HG02884 (cell line): ENCODE measurements around the gene ZSWIM1.

ENCODE experiments used
- ATAC-seq: cut with Tn5 transposase; IDR thresholded peaks from one replicate; pipeline ENCODE4 v1.9.1; 2021; ENCODE audit warnings: mild to moderate bottlenecking, moderate library complexity; ENCODE audit not compliant: unreplicated experiment

Gene ZSWIM1

DNA sequence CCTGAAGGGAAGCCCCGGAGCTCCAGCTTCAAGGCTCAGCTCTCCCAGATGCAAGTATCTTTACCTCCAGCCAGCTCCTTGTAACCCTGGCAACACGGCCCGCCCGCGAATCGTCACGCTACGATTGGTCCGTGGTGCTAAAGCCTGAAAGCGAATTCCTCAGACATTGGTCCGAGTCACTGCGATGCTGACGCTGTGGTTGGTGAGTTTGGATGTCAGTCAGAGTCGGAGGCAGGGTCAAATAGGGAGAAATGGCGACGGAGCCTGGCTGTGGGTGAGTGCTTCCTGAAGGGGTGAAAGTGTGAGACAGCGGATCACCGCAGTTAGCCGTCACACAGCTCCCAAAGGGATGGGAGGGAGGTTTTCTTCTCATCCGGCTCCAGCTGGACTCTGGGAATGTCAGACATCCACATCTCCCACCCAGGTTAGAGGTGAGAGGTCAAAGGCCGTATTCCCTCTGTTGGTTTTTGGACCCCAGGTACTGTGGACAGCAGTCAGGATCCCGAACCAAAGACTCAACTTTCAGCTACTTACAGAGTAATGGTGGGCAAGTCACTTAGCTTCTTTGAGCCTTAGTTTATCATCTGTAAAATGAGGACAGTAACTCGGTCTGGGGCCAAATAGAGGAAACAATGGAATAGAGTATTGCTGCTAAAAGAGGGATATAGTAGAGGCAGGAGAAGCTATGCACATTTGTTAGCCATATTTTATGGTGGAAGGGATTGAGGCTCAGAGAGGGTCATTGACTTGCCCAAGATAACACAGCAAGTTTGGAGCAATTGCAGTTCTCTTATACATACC, at the start of gene ZSWIM1:
TSS of gene ZSWIM1 (plus strand) at position 240 of the 801 bp plus-strand sequence. CDS start 1,366 bp downstream, outside the sequence.
- ATAC-seq, result peak; percentile 95

DNA sequence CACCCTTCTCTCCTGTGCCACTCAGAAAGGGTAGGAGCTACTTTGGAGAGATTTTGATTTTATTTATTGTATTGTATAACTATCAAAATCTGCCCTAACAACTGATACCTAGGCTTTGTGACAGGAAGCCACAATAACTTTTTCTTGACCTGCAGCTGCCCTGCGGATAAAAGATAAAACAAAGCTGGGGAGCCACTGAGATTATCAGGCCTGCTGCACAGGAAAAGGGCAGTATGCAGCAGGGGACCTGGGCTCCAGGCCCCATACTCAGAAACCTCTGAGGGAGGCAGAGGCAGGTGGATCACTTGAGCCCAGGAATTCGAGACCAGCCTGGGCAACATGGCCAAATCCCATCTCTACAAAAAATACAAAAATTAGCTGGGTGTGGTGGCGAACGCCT, 48.4 kb upstream of the ZSWIM1 start:
- ATAC-seq, result no peak

- ATAC-seq, result no peak
Observed at GRCh38 chr20:45833030-45833882, 47.8 kb upstream of the ZSWIM1 start, which contains the start of gene SNX21. Gene SNX21, plus strand, starts transcription at chr20:45833799. Its CDS starts 121 bp downstream, at chr20:45833920.

DNA sequence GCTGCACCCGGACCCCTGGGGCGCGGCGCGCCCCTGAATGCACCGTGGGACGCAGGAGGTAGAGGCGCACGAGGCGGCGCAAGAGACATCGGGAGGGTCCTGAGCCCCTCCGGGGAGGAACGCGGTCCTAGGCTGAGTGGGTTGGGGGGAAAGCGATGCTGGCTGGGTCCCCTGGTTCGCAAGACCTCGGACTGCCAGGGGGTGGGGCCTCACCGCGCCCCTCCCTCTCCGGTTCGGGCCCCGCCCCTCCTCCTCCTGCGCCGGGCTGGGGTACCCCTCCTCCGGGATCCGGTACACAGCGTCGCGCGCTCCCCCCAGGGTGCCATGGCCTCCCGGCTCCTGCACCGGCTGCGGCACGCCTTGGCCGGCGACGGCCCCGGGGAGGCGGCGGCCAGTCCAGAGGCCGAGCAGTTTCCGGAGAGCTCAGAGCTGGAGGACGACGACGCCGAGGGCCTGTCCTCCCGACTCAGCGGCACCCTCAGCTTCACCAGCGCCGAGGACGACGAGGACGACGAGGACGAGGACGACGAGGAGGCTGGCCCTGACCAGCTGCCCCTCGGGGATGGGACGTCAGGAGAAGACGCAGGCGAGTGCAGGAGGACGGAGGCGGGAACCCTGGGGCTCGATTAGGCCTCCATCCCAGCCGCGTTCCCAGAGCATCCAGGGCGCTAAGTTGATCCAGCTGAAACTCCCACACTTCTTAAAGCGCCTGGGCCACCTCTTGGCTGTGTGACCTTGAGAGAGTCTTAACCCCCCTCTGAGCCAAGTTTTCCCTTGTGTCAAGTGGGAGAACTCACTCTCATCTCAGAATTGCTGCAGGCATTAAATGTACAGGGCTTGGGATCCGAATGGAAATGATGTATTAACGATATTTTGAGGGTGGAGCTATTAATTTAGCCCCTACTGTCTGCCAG, 46.9 kb upstream of the ZSWIM1 start:
- no peak for ATAC-seq

- no peak for ATAC-seq
Observed at GRCh38 chr20:45834797-45835161, 46.2 kb upstream of the ZSWIM1 start.

- ATAC-seq, result no peak
Observed at GRCh38 chr20:45835329-45835765, 45.7 kb upstream of the ZSWIM1 start.

- no peak for ATAC-seq
Observed at GRCh38 chr20:45835825-45836224, 45.2 kb upstream of the ZSWIM1 start.

DNA sequence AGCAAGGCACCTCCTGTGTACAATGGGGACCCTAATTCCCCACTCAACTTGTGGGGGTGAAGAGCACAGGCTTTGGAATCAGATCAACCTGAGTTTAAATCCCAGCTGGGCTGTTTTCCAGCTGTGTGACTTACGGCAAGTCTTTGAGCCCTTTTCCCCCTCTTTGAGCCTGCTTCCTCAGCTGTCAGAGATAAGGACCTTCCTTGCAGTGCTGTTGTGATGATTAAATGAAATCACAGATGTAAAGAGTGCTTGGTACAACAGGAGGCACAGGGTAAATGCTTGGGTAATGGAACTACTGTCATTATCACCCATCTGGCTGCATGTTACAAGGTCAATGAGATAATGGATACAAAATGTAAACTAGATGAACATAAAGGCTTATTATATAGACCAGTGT, 44.2 kb upstream of the ZSWIM1 start:
- no peak for ATAC-seq

DNA sequence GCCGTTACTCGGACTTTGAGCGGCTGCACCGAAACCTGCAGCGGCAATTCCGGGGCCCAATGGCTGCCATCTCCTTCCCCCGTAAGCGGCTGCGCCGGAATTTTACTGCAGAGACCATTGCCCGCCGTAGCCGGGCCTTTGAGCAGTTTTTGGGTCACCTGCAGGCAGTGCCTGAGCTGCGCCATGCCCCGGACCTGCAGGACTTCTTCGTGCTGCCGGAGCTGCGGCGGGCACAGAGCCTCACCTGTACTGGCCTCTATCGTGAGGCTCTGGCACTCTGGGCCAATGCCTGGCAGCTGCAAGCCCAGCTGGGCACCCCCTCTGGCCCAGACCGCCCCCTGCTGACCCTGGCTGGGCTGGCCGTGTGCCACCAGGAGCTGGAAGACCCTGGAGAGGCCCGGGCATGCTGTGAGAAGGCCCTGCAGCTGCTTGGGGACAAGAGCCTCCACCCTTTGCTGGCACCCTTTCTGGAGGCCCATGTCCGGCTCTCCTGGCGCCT, 40.3 kb upstream of the ZSWIM1 start:
- ATAC-seq, result no peak

- ATAC-seq, result no peak
Observed at GRCh38 chr20:45841407-45842129, 39.5 kb upstream of the ZSWIM1 start.

- ATAC-seq, result no peak
Observed at GRCh38 chr20:45842169-45842812, 38.7 kb upstream of the ZSWIM1 start.

DNA sequence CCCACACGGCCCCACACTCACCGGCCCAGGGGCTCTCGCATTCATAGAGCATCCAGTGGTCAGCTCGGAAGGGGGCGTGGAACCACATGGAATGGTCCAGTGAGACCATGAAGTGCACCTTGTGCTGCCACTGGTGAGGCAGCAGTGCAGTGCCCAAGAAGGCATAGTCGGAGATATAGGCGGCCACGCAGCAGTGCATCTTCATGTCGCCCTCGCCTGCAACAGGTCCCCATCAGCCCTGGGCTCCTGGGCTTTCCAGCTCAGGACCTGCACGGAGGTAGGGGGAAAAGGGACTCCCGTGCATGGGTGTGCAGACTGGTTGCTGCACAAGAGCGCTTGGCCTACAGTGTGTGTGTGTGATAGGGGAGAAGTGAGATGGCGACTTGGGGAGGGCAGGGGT, 37.5 kb upstream of the ZSWIM1 start:
- no peak for ATAC-seq

DNA sequence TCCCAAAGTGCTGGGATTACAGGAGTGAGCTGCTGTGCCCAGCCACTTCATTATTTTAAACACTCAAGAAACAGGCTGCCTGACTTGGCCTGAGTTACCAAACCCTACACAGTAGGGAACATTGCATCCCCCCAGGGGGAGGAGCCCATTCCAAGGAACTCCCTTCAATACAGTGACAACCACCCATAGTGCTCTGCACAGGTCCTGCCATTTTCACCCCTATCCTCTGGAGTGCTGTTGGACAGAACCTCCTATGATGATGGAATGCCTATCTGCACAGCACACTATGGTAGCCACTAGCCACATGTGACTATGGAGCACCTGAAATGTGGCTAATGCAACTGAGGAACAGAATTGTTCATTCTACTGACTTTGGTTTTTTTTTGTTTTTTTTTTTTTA, 35.6 kb upstream of the ZSWIM1 start:
- no peak for ATAC-seq

GRCh38 chr20:45848421-45848820, 32.6 kb upstream of the ZSWIM1 start:
- ATAC-seq, result no peak

DNA sequence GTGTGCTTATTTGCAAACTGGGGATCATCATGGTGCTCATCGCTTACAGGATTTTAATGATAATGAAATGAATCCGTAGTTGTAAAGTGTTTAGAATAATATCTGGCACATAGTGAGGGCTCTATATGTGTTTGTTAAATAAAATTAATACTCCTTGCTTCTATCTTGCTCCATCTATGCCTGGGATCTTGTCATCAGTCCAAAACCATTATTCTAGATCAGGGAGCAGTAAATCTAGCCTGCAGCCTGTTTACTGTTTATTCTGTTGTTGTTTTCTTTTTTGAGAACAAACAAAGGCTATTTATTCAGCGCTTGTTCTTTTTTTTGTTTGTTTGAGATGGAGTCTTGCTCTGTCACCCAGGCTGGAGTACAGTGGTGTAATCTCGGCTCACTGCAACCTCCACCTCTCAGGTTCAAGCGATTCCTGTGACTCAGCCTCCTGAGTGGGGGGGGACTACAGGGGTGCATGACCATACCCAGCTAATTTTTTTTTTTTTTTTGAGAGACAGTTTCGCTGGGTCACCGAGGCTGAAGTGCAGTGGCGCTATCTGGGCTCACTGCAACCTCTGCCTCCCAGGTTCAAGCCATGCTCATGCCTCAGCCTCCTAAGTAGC, 32.0 kb upstream of the ZSWIM1 start:
- no peak for ATAC-seq

DNA sequence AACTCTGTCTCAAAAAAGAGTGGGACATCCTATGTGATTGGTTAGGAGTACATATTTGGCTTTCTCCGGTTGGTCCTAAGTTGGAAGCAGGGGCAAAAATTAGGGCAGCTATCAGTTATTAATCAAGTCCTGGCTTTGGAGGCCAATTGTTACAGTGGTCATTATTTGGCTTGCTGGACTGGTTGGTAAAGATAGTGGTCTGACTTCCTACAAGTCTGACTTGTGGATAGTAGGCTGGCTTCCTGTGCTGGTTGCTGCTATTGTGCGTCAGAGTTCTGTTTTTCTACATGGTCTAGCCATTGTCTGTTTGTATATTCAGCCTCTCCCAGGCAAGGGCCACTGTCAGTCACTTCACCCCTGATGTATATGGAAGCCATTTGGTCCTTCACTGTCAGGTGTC, 30.8 kb upstream of the ZSWIM1 start:
- no peak for ATAC-seq

- no peak for ATAC-seq
Observed at GRCh38 chr20:45850926-45851325, 30.1 kb upstream of the ZSWIM1 start.

DNA sequence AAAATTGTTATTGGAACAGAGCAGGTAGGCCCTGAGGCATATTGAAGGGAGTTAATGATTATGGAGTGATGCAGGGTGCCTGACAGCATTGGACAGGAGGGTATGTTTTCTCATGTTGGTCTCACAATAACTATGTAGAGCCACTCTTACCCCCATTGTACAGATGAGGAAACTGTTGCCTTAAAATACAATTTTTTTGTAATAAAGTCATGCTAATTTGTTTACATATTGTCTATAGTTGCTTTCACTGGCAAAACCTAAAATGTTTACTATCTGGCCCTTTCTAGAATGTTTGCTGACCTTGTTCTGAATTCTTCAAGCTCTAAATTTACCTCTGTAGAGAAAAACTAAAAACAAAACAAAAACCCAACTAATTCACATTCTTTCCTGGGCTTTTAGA, 29.5 kb upstream of the ZSWIM1 start:
- no peak for ATAC-seq

GRCh38 chr20:45852326-45852725, 28.7 kb upstream of the ZSWIM1 start:
- no peak for ATAC-seq
